GM19468 (cell line): Measurements from ENCODE around the gene HCN3.
"Not testable (repeated sequence)": the region's sequence is repeated elsewhere in the genome, so short reads cannot be mapped to it uniquely, and the experiment has no call there.

Source experiments
- ATAC-seq: cut with Tn5 transposase; IDR thresholded peaks from one replicate; pipeline ENCODE4 v1.9.1; 2021; ENCODE audit warnings: mild to moderate bottlenecking, moderate library complexity, moderate number of reproducible peaks; ENCODE audit not compliant: unreplicated experiment; ENCODE audit errors: extremely low read depth

The HCN3 gene

GRCh38 chr1:155279268-155279667 is 2.0 kb downstream of the HCN3 start:
- no peak for ATAC-seq

- ATAC-seq: no peak
Observed at GRCh38 chr1:155282488-155283091, 5.3 kb downstream of the HCN3 start.

DNA sequence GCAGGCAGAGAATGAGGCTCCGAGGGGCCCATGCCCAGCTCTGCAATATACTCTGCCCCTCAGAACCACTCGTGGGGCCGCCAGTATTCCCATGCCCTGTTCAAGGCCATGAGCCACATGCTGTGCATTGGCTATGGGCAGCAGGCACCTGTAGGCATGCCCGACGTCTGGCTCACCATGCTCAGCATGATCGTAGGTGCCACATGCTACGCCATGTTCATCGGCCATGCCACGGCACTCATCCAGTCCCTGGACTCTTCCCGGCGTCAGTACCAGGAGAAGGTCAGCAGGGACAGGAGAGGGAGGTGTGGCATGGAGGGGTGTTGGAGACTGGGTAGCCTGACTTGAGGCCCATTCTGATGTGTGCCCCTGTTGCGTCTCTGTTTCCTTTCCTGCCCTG is 7.2 kb downstream of the HCN3 start:
- ATAC-seq: no peak

DNA sequence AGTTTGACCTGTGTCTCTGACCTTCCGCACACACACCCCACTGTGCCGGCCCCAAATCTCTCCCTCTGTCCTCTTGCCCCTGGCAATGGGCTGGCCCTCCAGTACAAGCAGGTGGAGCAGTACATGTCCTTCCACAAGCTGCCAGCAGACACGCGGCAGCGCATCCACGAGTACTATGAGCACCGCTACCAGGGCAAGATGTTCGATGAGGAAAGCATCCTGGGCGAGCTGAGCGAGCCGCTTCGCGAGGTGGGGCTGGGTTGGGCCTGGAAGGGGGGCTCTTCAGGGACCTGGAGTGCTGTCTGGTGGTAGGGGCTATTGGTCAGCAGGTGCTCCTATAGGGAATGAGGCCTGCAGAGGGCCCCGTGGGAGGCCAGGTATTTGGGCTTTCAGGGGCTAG is 7.8 kb downstream of the HCN3 start:
- ATAC-seq: no peak

DNA sequence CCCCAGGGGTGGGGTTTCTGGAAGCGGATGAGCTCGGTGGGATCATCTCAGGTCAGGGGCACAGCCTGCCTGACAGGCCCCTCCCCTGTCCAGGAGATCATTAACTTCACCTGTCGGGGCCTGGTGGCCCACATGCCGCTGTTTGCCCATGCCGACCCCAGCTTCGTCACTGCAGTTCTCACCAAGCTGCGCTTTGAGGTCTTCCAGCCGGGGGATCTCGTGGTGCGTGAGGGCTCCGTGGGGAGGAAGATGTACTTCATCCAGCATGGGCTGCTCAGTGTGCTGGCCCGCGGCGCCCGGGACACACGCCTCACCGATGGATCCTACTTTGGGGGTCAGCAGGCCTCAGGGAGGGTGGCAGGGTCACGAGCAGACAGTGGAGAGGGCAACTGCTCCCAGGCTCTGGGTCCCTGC is 8.4 kb downstream of the HCN3 start:
- ATAC-seq: no peak

DNA sequence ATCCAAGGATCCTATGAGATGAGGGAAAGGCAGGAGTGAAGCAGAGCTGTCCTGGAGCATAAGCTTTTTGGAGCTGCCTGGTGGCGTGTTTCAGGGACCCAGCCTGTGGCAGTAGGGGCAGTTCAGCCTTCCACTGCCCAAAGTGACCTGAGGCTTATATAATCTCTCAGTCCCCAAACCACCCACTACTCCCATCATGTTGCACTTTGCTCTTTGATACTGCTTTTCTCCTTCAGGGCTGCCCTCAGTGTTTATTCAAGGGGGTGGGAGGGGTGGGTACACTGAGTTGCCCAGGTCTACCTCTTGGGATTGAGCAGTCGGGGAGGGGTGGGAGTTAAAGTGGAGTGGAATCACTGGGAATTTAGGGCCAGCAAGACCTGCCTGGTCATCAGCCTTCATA is 9.3 kb downstream of the HCN3 start:
- ATAC-seq: no peak

DNA sequence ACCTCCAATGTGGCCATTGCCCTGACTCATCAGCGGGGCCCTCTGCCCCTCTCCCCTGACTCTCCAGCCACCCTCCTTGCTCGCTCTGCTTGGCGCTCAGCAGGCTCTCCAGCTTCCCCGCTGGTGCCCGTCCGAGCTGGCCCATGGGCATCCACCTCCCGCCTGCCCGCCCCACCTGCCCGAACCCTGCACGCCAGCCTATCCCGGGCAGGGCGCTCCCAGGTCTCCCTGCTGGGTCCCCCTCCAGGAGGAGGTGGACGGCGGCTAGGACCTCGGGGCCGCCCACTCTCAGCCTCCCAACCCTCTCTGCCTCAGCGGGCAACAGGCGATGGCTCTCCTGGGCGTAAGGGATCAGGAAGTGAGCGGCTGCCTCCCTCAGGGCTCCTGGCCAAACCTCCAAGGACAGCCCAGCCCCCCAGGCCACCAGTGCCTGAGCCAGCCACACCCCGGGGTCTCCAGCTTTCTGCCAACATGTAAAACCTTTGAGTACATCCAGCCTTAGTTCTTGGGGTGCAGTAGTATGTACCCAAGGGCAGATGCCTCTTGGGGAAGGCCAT is 10.8 kb downstream of the HCN3 start:
- no peak for ATAC-seq

GRCh38 chr1:155291006-155291405 is 13.7 kb downstream of the HCN3 start:
- ATAC-seq: not testable (repeated sequence)

- no peak for ATAC-seq
Observed at GRCh38 chr1:155293086-155293749, 16.0 kb downstream of the HCN3 start.

DNA sequence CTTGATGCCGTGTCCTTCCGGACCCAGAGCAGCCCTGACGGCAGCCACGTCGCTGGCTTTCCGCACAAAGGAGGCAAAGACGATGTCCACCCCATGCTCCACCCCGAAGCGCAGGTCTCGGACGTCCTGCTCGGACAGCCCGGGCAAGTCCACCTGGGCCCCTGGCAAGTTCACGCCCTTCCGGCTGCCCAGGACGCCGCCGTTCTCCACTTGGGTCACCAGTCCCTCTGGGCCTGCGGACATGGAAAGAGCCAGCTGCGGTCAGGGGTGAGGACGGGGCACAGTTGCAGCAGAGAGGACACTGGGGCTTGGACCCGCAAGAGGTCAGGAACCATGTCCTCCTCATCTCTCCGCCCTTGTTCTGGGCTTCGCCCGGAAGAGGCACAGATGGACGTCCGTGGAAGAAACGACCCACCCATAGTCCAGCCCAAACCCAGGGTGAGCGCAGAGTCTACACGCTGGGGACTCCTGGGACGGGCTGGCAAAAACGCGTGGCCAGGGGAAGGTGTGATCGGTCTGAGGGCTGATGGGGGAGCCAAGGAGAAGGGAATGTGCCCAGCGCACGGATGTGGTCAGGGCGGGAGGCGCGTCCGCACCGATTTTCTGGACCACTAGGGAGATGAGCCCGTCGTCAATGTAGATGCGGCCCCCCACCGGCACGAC is 17.4 kb downstream of the HCN3 start:
- no peak for ATAC-seq

GRCh38 chr1:155295183-155295941 is 18.1 kb downstream of the HCN3 start:
- ATAC-seq: no peak

GRCh38 chr1:155295942-155296267 is 18.6 kb downstream of the HCN3 start:
- ATAC-seq: no peak

DNA sequence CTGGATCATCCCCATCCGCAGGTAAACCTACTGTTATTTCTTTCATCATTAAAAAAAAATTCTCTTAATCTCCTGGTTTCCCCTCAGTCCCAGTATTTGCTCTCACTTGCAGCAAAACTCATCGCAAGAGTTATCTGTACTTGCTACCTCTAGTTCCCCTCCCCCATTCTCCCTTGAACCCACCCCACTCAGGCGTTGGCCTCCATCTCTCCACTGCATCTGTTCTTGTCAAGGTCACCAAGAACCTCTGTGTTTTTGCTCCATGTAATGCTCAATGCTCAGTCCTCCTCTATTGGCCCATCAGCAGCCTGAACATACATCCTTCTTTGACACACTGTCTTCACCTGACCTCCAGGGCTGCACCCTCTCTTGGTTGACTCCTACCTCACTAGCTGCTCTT is 19.4 kb downstream of the HCN3 start:
- no peak for ATAC-seq

- no peak for ATAC-seq
Observed at GRCh38 chr1:155297384-155297783, 20.1 kb downstream of the HCN3 start.

DNA sequence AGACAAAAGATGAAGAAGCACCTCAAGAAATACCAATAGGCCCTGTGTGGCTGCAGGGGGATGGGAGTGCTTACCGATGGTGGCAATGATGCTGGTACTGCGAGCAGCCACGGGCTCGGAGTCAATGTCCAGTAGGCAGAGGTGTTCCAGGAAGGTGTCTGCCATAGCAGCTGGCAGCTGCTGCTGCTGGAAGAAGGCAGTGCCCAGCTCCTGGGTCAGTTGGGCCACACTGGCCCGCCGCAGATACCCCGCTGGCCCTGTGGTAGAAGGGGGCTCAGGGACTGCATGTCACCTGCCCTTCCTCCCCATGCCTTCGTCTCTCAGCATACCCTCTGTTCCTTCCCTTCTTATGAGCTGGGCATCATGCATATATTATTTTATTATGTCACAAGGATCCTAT is 22.8 kb downstream of the HCN3 start:
- no peak for ATAC-seq

DNA sequence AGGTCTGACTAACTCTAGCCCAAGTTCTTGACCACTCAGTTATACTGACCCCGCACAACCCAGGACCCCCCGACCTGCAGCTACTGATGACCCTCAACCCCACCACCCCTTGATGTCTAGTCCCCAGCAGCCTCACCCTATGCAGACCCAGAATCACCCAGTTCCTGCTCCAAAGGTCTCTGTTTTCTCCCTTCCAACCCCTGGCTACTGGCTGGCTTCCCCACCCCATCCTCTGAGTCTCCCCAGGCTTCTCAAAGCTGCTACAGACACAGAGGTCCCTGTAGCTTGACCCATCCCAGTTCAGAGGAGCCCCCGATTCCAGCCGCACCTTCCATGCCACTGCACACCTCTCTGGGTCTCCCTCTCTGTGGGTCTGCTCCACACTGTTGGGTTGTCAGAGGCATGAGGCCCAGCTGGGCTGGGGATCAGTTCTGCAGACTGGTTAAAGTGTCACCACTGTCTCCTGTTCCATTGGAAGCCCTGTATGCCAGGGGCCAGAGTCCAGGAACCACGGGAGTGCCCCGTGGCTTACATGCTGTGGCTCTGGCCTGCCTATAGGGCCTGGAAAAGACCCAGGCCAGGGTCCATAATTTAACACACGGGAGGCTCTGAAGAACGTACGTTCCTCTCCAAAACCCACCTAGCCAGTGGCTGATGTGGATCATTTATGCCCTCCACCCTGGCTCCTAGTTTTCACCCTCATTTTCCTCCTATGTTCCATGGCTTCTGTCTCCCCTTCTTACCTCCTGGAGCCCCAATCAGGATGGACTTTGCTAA is 23.5 kb downstream of the HCN3 start:
- ATAC-seq: no peak

GRCh38 chr1:155301342-155301841 is 24.1 kb downstream of the HCN3 start, which contains the start of gene PKLR:
TSS of gene PKLR (minus strand) at chr1:155301438. CDS start at chr1:155301395, 43 bp downstream.
- no peak for ATAC-seq

GRCh38 chr1:155304558-155305063 is 27.3 kb downstream of the HCN3 start:
- ATAC-seq: no peak

- ATAC-seq: no peak
Observed at GRCh38 chr1:155305881-155306391, 28.7 kb downstream of the HCN3 start.
